A549 treated with AZD2906 at 1 μM for 4 hours (cell line): ENCODE data around the gene AQP5. TPM values are rescaled to one million over a fixed set of nuclear protein-coding genes. Genes with fewer than 3 reads are reported as not detected.

ENCODE experiments used
- total RNA-seq: library from RNA; stranded (reverse); fragments of 200-300 nt; extraction: Qiagen RNA extraction; gene quantifications from 5 replicates; pipeline ENCODE4 v1.2.3, GENCODE V29; 2022

Gene AQP5
- not detected in 5 replicates for total RNA-seq

DNA sequence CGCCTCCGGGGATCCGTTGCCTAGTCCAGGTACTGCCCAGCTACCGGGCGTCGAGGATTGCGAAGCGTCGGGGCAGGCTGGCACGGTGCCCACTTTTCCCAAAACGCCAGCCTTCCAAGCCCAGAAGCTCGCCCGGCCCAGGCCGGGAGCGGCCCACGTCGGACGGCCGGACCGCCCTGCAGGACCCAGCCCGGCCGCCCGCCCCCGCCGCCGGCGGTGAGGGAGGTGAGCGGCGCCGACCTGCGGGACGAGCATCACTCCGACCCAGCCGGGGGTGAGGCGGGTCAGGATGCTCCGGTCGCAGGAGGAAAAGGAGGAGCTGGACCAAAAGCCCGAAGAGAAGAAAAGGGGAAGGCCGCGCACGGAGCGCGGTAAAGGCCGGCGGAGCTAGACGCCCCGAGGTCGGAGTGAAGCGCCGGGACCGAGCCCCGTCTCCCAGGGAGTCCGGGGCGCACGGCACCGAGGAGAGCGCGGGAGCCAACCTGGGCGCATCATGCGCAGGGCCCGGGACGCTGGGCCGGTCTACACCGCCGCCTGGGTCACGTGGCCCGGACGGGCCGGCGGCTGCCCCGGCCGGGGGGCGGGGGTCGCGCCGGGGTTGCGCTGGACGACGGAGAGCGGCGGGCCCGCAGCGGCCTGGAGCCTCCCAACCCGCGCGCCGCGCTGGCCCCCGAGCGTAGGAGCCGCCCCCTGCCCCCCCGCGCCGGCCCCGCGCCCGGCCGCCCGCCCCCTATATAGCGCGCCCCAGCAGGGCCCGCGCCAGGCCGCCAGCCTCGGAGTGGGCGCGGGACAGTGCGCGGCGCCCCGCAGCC is at the start of gene AQP5:
Gene AQP5, plus strand, starts transcription at position 762 of the 812 bp plus-strand sequence. CDS start 146 bp downstream, outside the sequence.

DNA sequence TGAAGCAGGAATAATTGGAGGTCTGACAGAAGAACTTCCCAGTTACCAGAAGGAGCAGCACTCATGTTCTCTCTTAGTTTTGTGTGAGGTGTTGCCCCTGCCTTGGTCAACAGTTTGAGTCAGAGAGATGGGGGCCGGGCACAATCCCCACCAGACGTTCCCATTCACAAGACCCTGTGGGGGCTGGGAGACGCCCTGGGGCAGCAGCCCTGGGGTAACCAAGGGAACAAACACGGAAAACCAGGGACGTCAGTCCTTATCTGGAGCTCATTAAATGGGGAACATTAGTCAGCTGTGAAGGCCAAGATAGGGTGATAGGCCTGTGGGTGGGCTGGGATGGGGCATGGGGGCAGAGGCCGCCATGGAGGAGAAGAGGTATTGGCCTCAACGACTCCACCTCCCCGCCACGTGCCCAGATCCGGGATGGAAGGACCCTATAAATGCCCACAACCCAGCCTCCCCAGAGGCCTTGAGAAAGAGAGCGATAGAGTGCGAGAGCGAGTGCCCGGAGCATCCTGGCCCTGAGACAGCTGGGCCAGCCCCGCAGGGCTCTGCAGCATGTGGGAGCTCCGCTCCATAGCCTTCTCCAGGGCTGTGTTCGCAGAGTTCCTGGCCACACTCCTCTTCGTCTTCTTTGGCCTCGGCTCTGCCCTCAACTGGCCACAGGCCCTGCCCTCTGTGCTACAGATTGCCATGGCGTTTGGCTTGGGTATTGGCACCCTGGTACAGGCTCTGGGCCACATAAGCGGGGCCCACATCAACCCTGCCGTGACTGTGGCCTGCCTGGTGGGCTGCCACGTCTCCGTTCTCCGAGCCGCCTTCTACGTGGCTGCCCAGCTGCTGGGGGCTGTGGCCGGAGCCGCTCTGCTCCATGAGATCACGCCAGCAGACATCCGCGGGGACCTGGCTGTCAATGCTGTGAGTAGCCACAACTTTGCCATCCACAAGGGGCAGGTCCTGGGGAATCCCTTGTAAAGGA is 11.1 kb upstream of the AQP5 start, which contains the start of gene AQP2:
Gene AQP2, plus strand, starts transcription at position 465 of the 979 bp plus-strand sequence. Its CDS starts 94 bp downstream, at position 559.

DNA sequence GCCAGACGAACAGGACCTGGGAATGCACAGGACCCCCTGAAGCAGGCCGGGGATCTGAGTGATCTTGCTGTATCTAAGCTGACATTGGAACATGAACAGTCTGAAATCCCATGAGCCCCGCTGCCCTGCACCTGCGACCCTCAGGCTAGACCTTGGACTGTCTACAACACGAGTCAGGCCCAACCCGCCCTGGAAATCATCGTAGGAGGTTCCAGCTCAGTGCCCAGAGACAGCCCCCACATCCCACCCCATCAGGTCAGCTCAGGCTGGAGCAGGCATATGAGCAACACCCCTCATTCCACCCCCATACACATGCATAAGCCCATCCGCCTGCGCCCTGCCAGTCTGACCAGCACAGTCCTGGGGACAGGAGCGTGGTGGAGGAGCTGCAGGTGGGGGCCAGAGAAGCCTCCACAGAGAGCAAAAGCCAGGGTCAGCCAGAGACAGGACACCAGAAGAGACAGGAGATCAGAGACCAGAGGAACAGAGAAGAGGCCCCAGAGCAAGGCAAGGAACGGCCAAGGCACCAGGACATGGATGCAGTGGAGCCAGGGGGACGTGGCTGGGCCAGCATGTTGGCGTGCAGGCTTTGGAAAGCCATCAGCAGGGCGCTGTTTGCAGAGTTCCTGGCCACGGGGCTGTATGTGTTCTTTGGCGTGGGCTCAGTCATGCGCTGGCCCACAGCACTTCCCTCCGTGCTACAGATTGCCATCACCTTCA is 11.1 kb downstream of the AQP5 start, which contains the start of gene AQP6:
Gene AQP6, plus strand, starts transcription at position 307 of the 720 bp plus-strand sequence. Its CDS starts 227 bp downstream, at position 534.

Other genes starting within 250 kb of the AQP5 start
- 440 to 491 TPM (median 480 TPM) in 5 replicates for gene TMBIM6, start 220.3 kb upstream of the AQP5 start, total RNA-seq
- 8.2 to 10.1 TPM (median 9.5 TPM) in 5 replicates for gene NCKAP5L, start 133.5 kb upstream of the AQP5 start, total RNA-seq
- gene BCDIN3D, start 118.8 kb upstream of the AQP5 start, total RNA-seq = 4.1 to 4.5 TPM (median 4.1 TPM) in 5 replicates
- 0.01 to 0.13 TPM (median 0.03 TPM) in 3 of 5 replicates, not detected in the others for gene FAIM2, start 58.0 kb upstream of the AQP5 start, total RNA-seq
- gene AQP2, start 11.1 kb upstream of the AQP5 start, total RNA-seq = not detected in 5 replicates
- not detected in 5 replicates for gene AQP6, start 11.1 kb downstream of the AQP5 start, total RNA-seq
- 70.1 to 96.3 TPM (median 77.2 TPM) in 5 replicates for gene RACGAP1, start 63.6 kb downstream of the AQP5 start, total RNA-seq
- 4.3 to 6.1 TPM (median 5.0 TPM) in 5 replicates for gene ASIC1, start 95.7 kb downstream of the AQP5 start, total RNA-seq
- gene SMARCD1, start 123.5 kb downstream of the AQP5 start, total RNA-seq = 63.8 to 78.3 TPM (median 65.4 TPM) in 5 replicates
- 0.09 to 0.32 TPM (median 0.14 TPM) in 5 replicates for gene GPD1, start 142.1 kb downstream of the AQP5 start, total RNA-seq
- 66.0 to 81.1 TPM (median 71.3 TPM) in 5 replicates for gene COX14, start 150.4 kb downstream of the AQP5 start, total RNA-seq
- 26.4 to 28.7 TPM (median 26.8 TPM) in 5 replicates for gene CERS5, start 205.5 kb downstream of the AQP5 start, total RNA-seq